HEK293 (cell line): ENCODE results near the gene ABCC3.

Experiments
- CTCF ChIA-PET: fragments of 350-600 bp; formaldehyde crosslinking; extraction: SDS; loops from one replicate; lab custom pipeline; 2021; ENCODE audit warnings: antibody characterized with exemption; lab: Yijun Ruan, JAX
- POLR2A ChIA-PET: fragments of 300-600 bp; formaldehyde crosslinking; extraction: SDS; loops from one replicate; lab custom pipeline; 2020; ENCODE audit warnings: antibody characterized with exemption, inconsistent platforms; lab: Yijun Ruan, JAX
- H3K27ac ChIP-seq: fragments of 200-500 bp; sonication (Bioruptor generic); 2 replicates; pipeline ENCODE4 v1.5.1; 2014; ENCODE audit warnings: low read depth, low read length, control low read depth, inconsistent platforms; ENCODE audit errors: extremely low read depth
- H3K36me3 ChIP-seq, 2 experiments: fragments of 200-500 bp in 1 of 2; sonication (Bioruptor generic) in 1 of 2; 1 replicate in 1 of 2; 2 replicates in 1 of 2; pipeline ENCODE4 v1.5.1; 2014 to 2017; ENCODE audit warnings: inconsistent platforms in 2 of 2, low read length in 2 of 2; ENCODE audit not compliant: control insufficient read depth in 2 of 2, insufficient read depth in 1 of 2
- H3K4me1 ChIP-seq: fragments of 200-500 bp; sonication (Bioruptor generic); 2 replicates; pipeline ENCODE4 v1.5.1; 2014; ENCODE audit warnings: mild to moderate bottlenecking, low read length, inconsistent platforms; ENCODE audit not compliant: control insufficient read depth, insufficient read depth
- H3K4me3 ChIP-seq: 2 replicates; pipeline ENCODE4 v1.5.1; 2011; ENCODE audit warnings: low read depth, mild to moderate bottlenecking, control low read depth, low read length, moderate library complexity
- H3K9me3 ChIP-seq: fragments of 200-500 bp; sonication (Bioruptor generic); 2 replicates; pipeline ENCODE4 v1.5.1; 2014; ENCODE audit warnings: low read depth, low read length, inconsistent platforms; ENCODE audit not compliant: control insufficient read depth, insufficient read depth
- AEBP2 ChIP-seq: fragments of 450-650 bp; formaldehyde crosslinking; IDR thresholded peaks from 2 replicates; pipeline ENCODE4 v1.5.1; 2016; ENCODE audit warnings: missing biosample characterization, missing genetic modification characterization, borderline replicate concordance
- HOXA7 ChIP-seq: sonication (generic); formaldehyde crosslinking; IDR thresholded peaks from 2 replicates; pipeline ENCODE4 v1.8.1; 2022; ENCODE audit warnings: missing genetic modification reagents, borderline replicate concordance
- HOXD13 ChIP-seq: sonication (generic); formaldehyde crosslinking; IDR thresholded peaks from 2 replicates; pipeline ENCODE4 v1.8.0; 2022; ENCODE audit warnings: missing genetic modification reagents, borderline replicate concordance
- MZF1 ChIP-seq: fragments of 450-650 bp; formaldehyde crosslinking; IDR thresholded peaks from 2 replicates; pipeline ENCODE4 v1.5.1; 2017; ENCODE audit warnings: missing biosample characterization, missing genetic modification characterization, borderline replicate concordance
- SALL2 ChIP-seq: fragments of 450-650 bp; formaldehyde crosslinking; IDR thresholded peaks from 2 replicates; pipeline ENCODE4 v1.5.0; 2017; ENCODE audit warnings: missing biosample characterization, mild to moderate bottlenecking, missing genetic modification characterization, borderline replicate concordance
- SP7 ChIP-seq: fragments of 450-650 bp; formaldehyde crosslinking; IDR thresholded peaks from 2 replicates; pipeline ENCODE4 v1.5.1; 2016; ENCODE audit warnings: missing biosample characterization, missing genetic modification characterization
- WT1 ChIP-seq: fragments of 450-650 bp; formaldehyde crosslinking; IDR thresholded peaks from 2 replicates; pipeline ENCODE4 v1.5.1; 2016; ENCODE audit warnings: missing biosample characterization, missing genetic modification characterization
- ZFP37 ChIP-seq: fragments of 450-650 bp; formaldehyde crosslinking; IDR thresholded peaks from 2 replicates; pipeline ENCODE4 v1.5.1; 2016; ENCODE audit warnings: missing biosample characterization, missing genetic modification characterization
- ZNF140 ChIP-seq: fragments of 450-650 bp; formaldehyde crosslinking; IDR thresholded peaks from 2 replicates; pipeline ENCODE4 v1.5.1; 2016; ENCODE audit warnings: missing biosample characterization, missing genetic modification characterization
- ZNF16 ChIP-seq: fragments of 450-650 bp; formaldehyde crosslinking; IDR thresholded peaks from 2 replicates; pipeline ENCODE4 v1.5.1; 2016; ENCODE audit warnings: low read depth, missing biosample characterization, missing genetic modification characterization
- ZNF202 ChIP-seq: fragments of 450-650 bp; formaldehyde crosslinking; IDR thresholded peaks from 2 replicates; pipeline ENCODE4 v1.5.1; 2016; ENCODE audit warnings: missing biosample characterization, missing genetic modification characterization, borderline replicate concordance
- ZNF311 ChIP-seq: fragments of 450-650 bp; formaldehyde crosslinking; IDR thresholded peaks from 2 replicates; pipeline ENCODE4 v1.5.1; 2017; ENCODE audit warnings: missing biosample characterization, missing genetic modification characterization, borderline replicate concordance
- ZNF341 ChIP-seq: fragments of 450-650 bp; formaldehyde crosslinking; IDR thresholded peaks from 2 replicates; pipeline ENCODE4; 2016; ENCODE audit warnings: low read depth, missing biosample characterization, missing genetic modification characterization
- ZNF561 ChIP-seq: fragments of 450-650 bp; IDR thresholded peaks from 2 replicates; pipeline ENCODE4 v1.5.1; 2018; ENCODE audit warnings: missing biosample characterization, missing genetic modification characterization, borderline replicate concordance
- ZNF596 ChIP-seq: fragments of 450-650 bp; IDR thresholded peaks from 2 replicates; pipeline ENCODE4 v1.5.0; 2018; ENCODE audit warnings: missing biosample characterization, mild to moderate bottlenecking, missing genetic modification characterization, moderate library complexity
- ZNF626 ChIP-seq: fragments of 450-650 bp; sonication (Bioruptor Pico); formaldehyde crosslinking; IDR thresholded peaks from 2 replicates; pipeline ENCODE4 v1.5.1; 2018; ENCODE audit warnings: missing biosample characterization, missing genetic modification characterization, inconsistent platforms
- ZNF645 ChIP-seq: fragments of 450-650 bp; formaldehyde crosslinking; IDR thresholded peaks from 2 replicates; pipeline ENCODE4; 2016; ENCODE audit warnings: missing biosample characterization, missing genetic modification characterization
- ZNF658 ChIP-seq: fragments of 450-650 bp; formaldehyde crosslinking; IDR thresholded peaks from 2 replicates; pipeline ENCODE4; 2016; ENCODE audit warnings: missing biosample characterization, missing genetic modification characterization
- ZNF670 ChIP-seq: fragments of 450-650 bp; formaldehyde crosslinking; IDR thresholded peaks from 2 replicates; pipeline ENCODE4 v1.5.1; 2016; ENCODE audit warnings: missing biosample characterization, missing genetic modification characterization, low read depth
- ZNF707 ChIP-seq: fragments of 450-650 bp; formaldehyde crosslinking; IDR thresholded peaks from 2 replicates; pipeline ENCODE4 v1.5.1; 2016; ENCODE audit warnings: missing biosample characterization, missing genetic modification characterization
- ZNF792 ChIP-seq: fragments of 450-650 bp; formaldehyde crosslinking; IDR thresholded peaks from 2 replicates; pipeline ENCODE4 v1.5.1; 2016; ENCODE audit warnings: missing biosample characterization, missing genetic modification characterization
- ZNF830 ChIP-seq: fragments of 450-650 bp; IDR thresholded peaks from 2 replicates; pipeline ENCODE4 v1.5.0; 2018; ENCODE audit warnings: missing biosample characterization, missing genetic modification characterization, low read depth, mild to moderate bottlenecking, moderate library complexity
- ZSCAN23 ChIP-seq: fragments of 450-650 bp; formaldehyde crosslinking; IDR thresholded peaks from 2 replicates; pipeline ENCODE4 v1.5.1; 2016; ENCODE audit warnings: missing biosample characterization, missing genetic modification characterization
- TF ChIP-seq, protein P1 (sequence below): fragments of 450-650 bp; formaldehyde crosslinking; IDR thresholded peaks from 2 replicates; pipeline ENCODE4 v1.5.1; 2017; ENCODE audit warnings: missing biosample characterization, missing genetic modification characterization
- TF ChIP-seq, protein P2 (sequence below): fragments of 450-650 bp; formaldehyde crosslinking; IDR thresholded peaks from 2 replicates; pipeline ENCODE4 v1.5.1; 2016; ENCODE audit warnings: missing biosample characterization, missing genetic modification characterization, borderline replicate concordance
- TF ChIP-seq, protein P3 (sequence below): fragments of 450-650 bp; formaldehyde crosslinking; IDR thresholded peaks from 2 replicates; pipeline ENCODE4 v1.5.1; 2016; ENCODE audit warnings: missing biosample characterization, missing genetic modification characterization

The ABCC3 gene

DNA sequence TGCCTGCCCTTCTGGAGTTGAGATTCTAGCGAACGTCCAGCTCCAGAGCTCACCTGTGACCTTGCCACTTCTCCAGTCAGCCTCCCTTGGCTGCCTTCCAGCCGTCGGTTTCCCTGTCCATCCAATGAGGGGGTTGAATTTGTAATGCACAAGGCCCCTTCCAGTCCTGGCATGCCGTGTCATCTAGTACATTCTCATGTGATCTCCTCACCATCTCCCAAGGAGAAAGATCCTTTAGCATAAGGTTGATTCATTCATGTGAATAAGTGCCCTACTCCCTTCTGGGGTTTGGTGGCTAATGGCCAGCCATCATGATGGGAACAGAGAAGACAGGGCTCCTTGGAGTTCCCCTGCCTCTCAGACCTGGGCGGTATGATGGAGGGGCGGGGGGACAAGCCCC lies 18.9 kb upstream of the ABCC3 start:
- TF ChIP-seq AEBP2 (no peak), ZSCAN23 (tag by site-specific recombination) (no peak), ZNF311 (tag by site-specific recombination) (no peak), MZF1 (tag by site-specific recombination) (no peak), HOXA7 (CRISPR knock-in tag) (no peak), ZNF140 (no peak), ZNF707 (no peak), ZNF670 (tag by site-specific recombination) (no peak), ZNF830 (tag by site-specific recombination) (no peak), ZNF561 (tag by site-specific recombination) (no peak), ZFP37 (tag by site-specific recombination) (no peak), ZNF596 (tag by site-specific recombination) (no peak), HOXD13 (CRISPR knock-in tag) (no peak), ZNF202 (tag by site-specific recombination) (no peak), ZNF645 (tag by site-specific recombination) (no peak), SALL2 (tag by site-specific recombination) (no peak), ZNF792 (tag by site-specific recombination) (no peak), ZNF341 (tag by site-specific recombination) (no peak)
- TF ChIP-seq, protein P1, sequence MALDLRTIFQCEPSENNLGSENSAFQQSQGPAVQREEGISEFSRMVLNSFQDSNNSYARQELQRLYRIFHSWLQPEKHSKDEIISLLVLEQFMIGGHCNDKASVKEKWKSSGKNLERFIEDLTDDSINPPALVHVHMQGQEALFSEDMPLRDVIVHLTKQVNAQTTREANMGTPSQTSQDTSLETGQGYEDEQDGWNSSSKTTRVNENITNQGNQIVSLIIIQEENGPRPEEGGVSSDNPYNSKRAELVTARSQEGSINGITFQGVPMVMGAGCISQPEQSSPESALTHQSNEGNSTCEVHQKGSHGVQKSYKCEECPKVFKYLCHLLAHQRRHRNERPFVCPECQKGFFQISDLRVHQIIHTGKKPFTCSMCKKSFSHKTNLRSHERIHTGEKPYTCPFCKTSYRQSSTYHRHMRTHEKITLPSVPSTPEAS (tag by site-specific recombination) = no peak
- Histone ChIP-seq H3K27ac (no peak overlapping the region), H3K4me1 (no peaks in the 10 kb centered on the region), H3K4me3 (no peak overlapping the region), H3K9me3 (no peaks in the 10 kb centered on the region), H3K36me3 (no peaks in the 10 kb centered on the region)
- ChIA-PET CTCF (interaction anchor here (3.2 kb wide), 1 partner anchor 10 kb away, joined by 20 read pairs; no protein-coding TSS in a partner anchor), POLR2A (no interaction called here)

- CTCF ChIA-PET = interaction anchor here (0.7 to 3.2 kb wide), 6 partner anchors 8 to 87 kb away, joined by 3 to 20 read pairs (median 7); no protein-coding TSS in a partner anchor
- Histone ChIP-seq H3K4me3 (no peak overlapping the region), H3K36me3 (no peaks in the 10 kb centered on the region), H3K9me3 (no peaks in the 10 kb centered on the region), H3K27ac (no peak overlapping the region), H3K4me1 (no peaks in the 10 kb centered on the region)
- POLR2A ChIA-PET = interaction anchor here (0.6 kb wide), 1 partner anchor 35 kb away, joined by 3 read pairs; no protein-coding TSS in a partner anchor
- TF ChIP-seq, protein P2, sequence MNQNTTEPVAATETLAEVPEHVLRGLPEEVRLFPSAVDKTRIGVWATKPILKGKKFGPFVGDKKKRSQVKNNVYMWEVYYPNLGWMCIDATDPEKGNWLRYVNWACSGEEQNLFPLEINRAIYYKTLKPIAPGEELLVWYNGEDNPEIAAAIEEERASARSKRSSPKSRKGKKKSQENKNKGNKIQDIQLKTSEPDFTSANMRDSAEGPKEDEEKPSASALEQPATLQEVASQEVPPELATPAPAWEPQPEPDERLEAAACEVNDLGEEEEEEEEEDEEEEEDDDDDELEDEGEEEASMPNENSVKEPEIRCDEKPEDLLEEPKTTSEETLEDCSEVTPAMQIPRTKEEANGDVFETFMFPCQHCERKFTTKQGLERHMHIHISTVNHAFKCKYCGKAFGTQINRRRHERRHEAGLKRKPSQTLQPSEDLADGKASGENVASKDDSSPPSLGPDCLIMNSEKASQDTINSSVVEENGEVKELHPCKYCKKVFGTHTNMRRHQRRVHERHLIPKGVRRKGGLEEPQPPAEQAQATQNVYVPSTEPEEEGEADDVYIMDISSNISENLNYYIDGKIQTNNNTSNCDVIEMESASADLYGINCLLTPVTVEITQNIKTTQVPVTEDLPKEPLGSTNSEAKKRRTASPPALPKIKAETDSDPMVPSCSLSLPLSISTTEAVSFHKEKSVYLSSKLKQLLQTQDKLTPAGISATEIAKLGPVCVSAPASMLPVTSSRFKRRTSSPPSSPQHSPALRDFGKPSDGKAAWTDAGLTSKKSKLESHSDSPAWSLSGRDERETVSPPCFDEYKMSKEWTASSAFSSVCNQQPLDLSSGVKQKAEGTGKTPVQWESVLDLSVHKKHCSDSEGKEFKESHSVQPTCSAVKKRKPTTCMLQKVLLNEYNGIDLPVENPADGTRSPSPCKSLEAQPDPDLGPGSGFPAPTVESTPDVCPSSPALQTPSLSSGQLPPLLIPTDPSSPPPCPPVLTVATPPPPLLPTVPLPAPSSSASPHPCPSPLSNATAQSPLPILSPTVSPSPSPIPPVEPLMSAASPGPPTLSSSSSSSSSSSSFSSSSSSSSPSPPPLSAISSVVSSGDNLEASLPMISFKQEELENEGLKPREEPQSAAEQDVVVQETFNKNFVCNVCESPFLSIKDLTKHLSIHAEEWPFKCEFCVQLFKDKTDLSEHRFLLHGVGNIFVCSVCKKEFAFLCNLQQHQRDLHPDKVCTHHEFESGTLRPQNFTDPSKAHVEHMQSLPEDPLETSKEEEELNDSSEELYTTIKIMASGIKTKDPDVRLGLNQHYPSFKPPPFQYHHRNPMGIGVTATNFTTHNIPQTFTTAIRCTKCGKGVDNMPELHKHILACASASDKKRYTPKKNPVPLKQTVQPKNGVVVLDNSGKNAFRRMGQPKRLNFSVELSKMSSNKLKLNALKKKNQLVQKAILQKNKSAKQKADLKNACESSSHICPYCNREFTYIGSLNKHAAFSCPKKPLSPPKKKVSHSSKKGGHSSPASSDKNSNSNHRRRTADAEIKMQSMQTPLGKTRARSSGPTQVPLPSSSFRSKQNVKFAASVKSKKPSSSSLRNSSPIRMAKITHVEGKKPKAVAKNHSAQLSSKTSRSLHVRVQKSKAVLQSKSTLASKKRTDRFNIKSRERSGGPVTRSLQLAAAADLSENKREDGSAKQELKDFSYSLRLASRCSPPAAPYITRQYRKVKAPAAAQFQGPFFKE (tag by site-specific recombination) = no peak
- peak; percentile 70 for TF ChIP-seq WT1
- TF ChIP-seq SP7 = no peak
- no peak for TF ChIP-seq ZNF626
- no peak for TF ChIP-seq ZNF658 (tag by site-specific recombination)
- TF ChIP-seq, protein P3, sequence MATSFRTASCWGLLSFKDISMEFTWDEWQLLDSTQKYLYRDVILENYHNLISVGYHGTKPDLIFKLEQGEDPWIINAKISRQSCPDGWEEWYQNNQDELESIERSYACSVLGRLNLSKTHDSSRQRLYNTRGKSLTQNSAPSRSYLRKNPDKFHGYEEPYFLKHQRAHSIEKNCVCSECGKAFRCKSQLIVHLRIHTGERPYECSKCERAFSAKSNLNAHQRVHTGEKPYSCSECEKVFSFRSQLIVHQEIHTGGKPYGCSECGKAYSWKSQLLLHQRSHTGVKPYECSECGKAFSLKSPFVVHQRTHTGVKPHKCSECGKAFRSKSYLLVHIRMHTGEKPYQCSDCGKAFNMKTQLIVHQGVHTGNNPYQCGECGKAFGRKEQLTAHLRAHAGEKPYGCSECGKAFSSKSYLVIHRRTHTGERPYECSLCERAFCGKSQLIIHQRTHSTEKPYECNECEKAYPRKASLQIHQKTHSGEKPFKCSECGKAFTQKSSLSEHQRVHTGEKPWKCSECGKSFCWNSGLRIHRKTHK (tag by site-specific recombination) = no peak
- TF ChIP-seq ZNF16 (tag by site-specific recombination) = peak; percentile 40; the same call in 1 of the 2 replicates
Measured at GRCh38 chr17:50618300-50618699, 16.4 kb upstream of the ABCC3 start.
